Stimulated activated CD4-positive, alpha-beta T cell treated with anti-CD3 and anti-CD28 coated beads, Interleukin-2, amount 100 ng/mL, for 24 hours (primary cell): Measurements from ENCODE around the gene PANK4.
A peak's percentile ranks its signal among the peaks of the same experiment; 100 is the strongest.

ENCODE experiments used
- DNase-seq, 2 donors: peaks; one replicate each; pipeline ENCODE4 v3.0.0-alpha.2; 2020

PANK4 gene

DNA sequence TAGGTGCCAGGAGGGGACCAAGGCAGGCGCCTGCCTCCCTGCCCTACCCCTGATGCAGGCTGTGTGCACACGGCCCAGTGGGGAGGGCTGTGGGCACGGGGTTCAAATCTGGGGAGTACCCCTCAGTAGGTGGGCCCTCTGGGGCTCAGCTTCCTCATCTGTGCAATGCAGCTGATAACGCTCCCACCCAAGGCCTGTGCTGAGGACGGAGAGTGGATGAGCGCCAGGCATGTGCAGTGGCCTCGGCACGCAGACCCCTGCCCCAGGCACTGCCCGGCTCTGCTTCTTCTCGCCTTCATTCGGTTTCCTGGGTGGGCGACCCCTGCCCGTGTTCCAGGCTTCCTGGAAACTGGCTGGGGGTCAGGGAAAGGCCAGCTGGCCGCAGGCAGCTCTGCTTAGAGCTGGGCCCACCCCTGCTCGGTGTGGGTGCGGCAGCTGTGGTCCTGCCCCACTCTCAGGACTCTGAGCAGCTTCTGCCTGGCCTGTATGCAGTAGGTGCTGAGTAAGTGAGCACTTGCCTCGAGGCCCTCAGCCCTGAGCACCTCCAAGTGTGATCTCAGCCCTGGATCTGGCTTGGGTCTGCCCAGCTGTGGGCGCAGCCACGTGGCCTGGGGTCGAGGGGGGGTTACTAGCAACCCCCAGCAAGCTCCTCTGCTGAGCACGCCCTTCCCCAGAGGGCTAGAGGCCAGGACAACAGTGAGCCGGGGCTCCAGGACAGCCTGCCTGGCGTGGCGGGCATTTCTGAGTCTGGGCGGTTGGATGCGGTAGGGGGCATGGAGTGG lies 17.9 kb upstream of the PANK4 start:
- DNase-seq = no peak

DNA sequence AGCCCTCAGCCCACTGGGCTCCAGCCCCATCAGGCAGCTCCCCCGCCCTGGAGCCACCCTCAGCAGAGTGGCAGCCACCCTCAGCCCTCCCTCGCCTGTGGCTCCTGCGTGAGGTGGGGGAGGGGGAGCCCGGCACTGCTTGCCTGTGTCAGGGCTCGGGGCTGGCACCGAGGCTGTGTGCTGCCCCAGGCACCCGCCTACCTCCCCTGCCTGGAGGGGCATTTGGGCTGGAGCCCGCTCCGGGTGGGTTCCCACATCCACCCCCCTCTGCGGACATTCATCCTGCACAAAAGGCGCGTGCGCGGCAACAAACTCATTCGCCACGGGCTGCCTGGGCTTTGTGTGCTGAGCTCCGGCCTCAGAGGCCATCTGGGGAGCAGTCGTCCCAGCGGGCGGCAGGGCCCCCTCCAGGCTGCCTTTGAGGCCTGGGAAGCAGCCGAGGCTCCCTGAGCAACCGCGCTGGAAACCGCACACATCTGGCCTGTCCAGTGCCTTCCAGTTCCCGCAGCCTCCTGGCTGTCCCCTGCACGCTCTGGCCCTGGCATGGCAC lies 17.2 kb upstream of the PANK4 start:
- DNase-seq = peak in 1 of 2 donors; percentile 49

DNA sequence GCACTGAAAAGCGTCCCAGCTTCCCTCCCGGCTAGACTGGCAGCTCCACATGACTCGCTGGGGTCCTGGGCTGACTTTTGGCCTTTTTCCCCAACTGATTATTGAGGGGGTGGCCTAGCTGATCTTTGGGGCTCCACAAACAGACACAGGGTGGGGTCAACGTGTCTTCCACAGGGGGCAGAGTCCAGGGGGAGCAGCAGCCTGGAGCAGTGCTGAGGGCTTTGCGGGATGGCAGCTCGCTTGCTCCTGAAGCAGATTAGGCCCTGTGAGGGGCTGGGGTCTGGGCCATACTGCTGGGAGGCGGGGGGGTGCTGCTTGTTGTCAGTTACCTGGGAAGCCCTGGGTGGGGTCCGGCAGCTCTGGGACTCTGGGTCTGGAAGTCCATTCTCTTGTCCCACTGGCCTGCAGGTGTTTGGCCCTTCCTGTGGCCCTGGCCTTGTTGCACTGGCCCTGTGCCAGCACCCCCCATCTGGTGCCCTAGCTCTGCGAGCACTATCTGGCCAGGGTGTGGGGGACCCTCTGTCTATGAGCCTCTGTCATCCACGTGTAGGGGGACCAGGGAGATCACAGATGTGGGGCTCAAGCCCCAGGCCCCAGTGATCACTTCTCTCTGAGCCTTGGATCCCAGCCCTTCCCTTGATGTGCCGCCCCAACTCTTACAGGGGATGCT lies 16.0 kb upstream of the PANK4 start:
- no peak for DNase-seq

DNA sequence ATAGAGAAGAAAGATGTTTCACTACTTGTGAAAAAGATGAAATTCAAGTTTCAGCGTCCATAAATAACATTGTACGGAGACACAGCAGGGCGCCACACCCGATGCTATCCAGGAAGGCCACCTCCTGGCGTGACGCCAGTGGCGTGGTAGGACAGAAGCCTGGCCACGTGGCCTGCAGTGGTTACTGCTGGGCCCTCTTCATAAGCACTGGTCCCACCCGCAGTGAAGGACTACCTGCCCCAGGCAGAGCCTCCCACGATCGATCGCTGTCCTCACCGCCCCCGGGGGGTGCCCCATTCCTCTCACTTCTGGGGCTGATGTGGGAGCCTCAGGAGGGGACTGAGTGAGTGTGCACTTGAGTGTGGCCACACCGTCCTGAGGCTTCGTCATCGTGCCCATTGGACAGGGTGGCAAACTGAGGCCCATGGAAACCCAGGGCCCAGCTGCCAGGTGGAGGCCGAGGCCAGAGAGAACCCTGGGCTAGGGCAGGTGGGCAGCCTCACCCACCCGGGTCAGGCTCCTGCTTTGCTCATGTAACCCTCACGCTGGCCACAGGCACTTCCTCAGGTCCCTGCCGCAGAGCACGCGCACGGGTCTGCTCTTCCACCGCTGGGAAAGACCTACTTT lies 15.3 kb upstream of the PANK4 start:
- DNase-seq = no peak

DNA sequence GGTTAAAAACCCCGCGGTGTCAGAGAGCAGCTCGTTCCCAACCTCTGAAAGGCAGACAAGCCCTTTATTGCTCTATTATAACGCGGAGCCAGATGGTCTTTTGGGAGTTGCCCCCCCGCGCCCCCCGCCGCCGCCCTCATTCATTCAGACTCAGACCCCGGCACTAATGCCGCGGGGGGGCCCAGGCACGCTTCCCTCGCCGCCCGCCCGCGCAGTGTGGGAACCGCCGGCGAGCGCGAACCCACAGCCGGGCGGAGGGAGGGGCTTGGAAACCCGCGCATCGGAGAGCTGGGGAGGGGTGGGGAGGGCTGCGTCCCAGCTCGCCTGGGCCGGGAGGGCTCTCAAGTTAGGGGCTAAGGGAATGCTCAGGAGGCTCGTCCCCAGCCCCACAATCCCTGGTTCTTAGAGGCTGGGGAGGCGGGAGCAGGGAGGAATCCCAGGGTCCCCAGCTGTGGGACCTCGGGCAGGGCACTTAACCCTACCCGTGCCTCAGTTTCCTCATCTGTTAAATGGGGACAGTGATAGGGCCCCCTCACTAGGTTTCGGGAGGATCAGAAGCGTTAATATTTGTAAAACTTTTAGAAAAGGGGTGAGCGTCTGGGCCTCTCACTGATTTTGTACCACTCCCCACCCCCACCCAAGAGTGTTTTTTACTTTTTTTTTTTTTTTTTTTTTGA lies 14.6 kb upstream of the PANK4 start:
- DNase-seq = peak in 1 of 2 donors; percentile 33

DNA sequence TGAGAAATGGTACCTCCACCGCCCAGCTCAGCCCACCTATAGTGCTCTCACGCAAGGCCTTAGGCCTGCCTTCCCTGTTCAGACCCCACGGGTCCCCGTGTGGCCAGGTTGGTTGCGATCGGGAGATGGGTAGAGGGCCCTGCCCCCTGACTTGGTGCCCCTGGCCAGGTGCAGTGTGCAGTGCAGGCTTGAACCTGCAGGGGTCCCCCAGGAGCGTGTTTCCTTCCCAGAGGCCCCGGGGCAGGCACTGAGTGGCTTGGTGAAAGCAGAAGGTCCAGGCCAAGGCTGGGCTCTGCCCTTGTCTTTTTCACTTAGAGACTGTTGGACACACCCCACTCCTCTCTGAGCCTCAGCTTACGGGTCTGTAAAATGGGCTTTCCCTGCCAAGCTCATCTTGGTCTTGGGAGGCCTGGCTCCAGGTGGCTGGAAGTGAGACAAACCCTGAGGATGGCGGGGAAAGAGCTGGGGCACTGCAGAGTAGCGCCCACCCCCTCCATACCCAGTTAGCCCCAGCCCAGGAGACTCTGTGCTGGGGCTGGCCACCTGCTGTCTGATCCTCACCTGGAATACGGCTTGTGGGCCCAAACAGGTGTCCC lies 13.0 kb upstream of the PANK4 start:
- peak; percentile 51 to 57 for DNase-seq

DNA sequence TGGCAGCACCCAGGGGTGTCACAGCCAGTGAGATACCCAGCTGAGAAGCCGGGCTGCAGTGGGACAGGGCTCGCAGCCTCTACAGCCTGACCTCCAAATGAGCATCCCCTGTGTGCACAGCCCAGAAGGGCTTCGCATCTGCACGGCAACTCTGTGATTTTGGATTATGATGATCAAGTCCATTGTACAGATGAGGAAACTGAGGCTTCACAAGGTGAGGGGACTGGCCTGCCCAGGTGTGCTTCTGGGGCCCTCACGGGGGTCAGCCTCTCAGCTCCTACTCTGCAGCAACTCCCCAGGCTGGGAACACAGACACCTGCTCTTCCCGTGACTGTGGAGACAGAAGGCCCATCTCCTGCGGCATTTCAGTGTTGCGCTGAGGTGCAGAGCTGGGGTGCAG lies 12.5 kb upstream of the PANK4 start:
- no peak for DNase-seq

DNA sequence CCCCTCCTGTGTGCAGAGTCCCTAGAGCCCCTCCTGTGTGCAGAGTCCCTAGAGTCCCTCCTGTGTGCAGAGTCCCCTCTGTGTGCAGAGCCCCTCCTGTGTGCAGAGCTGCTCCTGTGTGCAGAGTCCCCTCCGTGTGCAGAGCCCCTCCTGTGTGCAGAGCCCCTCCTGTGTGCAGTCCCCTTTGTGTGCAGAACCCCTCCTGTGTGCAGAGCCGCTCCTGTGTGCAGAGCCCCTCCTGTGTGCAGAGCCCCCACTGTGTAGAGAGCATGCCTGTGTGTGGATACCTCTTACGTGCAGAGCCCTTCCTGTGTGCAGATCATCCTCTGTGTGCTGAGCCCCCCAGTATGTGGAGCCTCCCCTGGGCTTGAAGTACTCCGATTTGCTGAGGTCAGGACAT lies 12.0 kb upstream of the PANK4 start:
- no peak for DNase-seq

DNA sequence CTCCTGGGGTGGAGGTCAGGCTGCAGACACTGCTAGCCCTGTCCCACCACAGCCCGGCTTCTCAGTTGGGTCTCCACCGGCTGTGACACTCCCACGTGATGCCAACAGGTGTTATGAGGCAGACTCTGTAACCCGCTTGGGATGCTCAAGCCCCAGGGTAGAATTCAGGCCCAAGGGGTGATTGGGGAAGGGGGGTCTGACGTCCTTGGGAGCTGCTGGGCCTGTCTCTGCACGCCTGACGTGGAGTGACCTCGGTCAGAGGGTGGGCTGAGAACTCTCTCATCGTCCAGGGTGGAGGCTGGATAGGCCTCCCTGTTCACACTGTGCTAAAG lies 11.4 kb upstream of the PANK4 start:
- DNase-seq = no peak

DNA sequence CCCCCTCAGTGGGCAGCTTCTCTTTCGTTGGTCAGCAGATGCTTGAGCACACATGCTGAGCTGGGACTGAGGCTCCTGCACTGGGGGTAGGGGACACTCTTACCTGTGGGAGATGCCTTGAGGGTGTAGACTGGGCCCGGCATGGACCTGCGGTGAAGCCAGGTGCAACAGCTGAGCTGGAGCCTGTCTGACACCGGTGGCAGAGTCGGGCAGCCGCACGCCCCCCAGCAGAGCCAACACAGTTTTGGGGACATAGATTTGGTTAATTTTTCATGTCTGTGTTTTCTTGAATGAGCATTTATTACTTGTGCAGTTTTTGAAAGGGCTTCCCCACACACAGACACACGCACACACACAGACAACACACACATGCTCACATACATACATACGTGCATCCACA lies 9.6 kb upstream of the PANK4 start:
- no peak for DNase-seq

DNA sequence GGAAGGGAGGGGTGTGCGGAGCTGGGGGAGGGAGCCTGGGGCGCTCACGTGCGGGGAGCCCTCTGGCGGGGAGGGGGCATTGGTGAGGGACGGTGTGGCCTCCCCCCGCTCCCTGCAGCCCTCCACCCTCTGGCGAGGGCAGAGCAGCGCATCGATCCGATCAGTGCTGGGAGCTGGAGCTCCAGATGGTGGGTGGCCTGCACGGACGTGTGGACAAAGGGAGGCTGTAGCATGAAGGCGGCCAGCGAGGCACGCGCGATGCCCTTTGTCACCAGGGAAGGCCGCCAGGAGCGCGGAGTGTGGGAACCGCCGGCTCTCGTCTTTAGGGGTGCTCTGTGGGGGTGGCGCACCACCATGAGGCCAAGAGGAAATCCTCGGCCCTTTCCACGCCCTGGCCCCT lies 9.1 kb upstream of the PANK4 start:
- no peak for DNase-seq

DNA sequence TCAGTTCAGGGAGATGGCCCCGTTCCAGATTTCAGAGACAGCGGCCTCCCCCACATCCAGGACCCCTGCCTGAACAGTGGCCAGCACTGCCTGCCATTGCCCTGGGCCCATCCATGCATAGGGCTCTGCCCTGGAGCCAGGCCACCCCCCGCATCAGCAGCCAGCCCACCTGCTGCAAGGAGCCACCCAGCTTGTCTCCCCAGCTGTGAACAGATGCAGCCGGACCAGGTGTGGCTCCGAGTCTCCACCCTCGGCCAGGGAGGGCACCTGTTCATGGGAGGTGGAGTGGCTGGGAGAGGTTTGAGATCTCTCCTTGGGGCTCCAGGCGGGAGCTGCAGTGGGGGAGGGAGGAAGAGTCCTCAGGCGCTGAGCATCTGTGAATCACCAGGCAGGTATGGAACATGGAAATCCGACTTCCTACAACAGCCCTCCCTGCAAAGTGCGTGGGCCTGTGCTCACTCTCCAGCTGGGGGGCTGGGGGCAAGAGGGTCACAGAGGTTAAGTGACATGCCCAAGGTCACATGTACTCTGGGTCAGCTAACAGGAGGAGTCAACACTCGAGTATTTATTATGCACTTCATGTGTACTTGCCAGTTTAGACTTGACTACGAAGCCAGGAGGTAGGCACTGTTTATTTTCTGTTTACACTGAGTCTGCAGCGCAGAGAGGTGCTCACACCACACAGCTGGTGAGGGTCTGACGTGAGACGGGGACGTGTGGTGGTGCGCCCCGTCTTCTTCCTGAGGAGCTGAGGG lies 8.5 kb upstream of the PANK4 start:
- DNase-seq = no peak

DNA sequence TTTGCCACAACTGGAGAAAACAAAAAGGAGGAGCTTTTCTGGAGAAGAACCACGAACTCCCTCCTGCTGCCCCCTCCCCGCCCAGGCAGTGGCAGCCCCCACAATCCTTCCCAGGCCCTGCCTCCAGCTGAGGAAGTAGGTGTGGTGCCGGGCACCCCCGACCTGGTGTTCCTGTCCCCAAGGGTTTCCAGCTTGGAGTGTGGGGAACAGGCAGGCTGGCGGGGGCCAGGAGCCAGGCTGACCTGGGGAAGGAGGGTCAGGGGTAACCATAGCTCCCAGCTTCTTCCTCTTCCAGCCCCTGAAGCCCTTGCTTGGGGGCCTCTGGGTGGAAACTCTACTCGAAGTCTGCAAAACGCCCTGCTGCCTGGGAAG lies 7.9 kb upstream of the PANK4 start:
- no peak for DNase-seq

DNA sequence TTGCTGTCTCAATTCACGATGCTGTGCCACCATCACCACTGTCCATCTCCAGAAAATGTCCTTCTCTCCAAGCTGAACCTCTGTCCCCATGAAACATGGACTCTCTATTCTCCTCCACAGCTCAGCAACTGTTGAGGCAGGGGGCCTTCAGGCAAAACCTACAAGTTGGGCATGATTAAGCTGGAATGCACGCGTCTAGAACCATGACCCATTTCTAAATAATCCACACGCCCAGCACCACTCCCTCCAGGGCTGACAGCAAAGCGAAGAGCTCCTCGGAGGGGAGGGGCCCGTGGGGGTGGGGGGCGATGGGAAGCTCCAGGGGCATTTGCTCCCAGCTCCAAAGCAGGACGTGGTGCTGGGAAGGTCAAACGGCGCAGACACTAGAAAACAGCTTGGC lies 7.0 kb upstream of the PANK4 start:
- no peak for DNase-seq

DNA sequence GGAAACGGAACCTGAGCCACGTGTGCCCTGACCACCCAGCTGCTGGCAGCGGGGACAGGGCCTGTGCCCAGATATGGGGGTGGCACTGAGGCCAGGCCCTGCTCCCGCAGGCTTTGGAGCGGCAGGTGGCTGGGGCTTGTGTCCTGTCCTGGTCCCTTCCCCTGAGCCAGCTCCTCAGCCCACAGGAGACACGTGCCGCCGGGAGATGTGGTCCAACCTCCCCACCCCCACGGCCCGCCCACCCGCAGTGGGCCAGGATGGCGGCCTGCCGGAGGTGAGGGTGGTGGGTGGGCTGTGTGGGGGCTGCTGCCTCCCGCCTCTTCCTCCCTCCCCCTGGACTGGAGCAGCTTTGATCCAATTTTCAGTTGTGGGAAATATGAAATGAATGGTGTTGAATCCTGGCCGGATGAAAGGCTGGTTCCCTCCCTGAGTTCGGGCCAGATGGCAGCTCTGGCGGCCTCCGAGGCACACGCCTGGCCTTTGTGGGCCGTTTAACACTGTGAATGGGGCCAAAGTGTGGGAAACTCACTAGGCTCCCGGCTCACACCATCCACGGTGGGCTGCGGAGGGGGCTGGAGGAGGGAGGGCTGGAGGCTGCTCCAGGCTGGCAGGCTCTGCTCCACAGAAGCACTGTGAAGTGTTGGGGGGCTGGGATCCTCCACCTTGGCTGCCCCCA lies 6.2 kb upstream of the PANK4 start:
- DNase-seq = no peak

DNA sequence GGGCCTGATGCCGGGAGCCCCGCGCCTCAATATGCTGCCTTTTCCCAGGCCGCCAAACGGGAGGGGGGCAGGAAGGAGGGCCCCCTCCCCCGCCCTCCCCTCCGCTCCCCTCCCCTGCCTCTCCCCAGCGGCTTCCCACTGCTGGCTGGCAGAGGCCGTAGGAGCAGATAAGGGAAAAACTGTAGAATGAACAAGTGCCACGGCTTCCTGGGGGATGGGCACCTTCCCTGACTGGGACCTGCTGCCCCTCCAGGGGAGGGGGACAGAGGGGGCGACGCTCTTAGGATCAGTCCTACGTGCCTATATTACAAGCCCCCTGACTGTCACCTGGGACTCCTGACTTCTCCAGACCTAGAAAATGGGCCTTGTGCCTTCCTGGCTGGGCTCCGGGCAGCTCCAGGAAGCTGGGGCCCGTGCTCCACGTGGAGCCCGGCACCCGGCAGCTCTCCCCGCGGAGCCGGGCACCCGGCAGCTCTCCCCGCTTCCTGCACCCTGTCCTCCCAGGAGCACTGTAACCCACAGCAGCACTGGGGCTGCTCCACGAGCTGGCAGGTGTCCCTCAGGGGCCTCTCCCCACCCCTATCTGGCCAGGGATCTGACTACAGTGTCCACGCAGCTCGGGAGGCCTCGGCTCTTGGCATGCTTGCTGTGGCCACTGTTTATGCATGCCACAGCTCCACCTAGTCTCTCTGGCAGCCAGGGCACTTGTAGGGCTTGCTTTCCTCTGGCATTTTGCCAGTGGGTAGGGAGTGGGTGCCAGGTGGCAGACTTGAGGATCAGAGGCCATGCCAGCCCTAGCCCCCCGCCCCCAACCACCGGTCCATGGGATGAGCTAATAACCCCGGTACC lies 4.3 kb upstream of the PANK4 start:
- no peak for DNase-seq

DNA sequence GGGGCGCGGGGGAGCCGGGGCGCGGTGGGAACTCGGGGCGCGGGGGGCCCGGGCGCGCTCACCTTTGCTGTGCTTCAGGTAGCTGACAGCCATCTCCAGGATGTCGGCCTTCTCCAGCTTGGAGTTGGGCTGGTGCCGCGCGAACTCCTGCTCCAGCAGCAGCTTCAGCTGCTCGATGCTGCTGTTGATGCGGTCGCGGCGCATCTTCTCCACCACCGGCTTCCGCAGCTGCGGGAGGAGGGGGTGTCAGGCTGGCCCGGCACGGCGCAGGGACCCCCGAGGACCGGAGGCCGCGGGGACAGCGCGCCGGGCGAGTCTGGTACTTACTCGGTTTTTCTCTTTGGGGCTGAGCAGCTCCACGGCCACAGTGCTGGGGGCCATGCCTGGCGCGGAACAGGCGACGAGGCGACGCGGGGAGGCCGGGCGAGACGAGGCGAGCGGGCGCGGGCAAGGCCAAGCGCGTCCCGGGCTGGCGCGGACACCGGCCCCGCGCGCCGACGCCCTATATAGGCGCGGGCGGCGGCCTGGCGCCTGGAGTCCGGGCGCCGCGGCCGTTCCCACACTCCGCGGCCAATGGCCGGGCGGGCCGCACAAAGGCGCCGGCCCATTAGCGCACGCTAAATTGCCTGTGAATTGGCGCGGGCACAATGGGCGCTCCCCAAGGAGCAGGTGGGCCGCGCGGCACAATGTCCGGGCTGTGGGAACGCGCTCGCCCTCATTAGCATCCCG lies 3.6 kb upstream of the PANK4 start, which contains the start of gene HES5:
Gene HES5, minus strand, starts transcription at position 480 of the 729 bp plus-strand sequence. Its CDS starts 99 bp downstream, at position 381.
- no peak for DNase-seq

DNA sequence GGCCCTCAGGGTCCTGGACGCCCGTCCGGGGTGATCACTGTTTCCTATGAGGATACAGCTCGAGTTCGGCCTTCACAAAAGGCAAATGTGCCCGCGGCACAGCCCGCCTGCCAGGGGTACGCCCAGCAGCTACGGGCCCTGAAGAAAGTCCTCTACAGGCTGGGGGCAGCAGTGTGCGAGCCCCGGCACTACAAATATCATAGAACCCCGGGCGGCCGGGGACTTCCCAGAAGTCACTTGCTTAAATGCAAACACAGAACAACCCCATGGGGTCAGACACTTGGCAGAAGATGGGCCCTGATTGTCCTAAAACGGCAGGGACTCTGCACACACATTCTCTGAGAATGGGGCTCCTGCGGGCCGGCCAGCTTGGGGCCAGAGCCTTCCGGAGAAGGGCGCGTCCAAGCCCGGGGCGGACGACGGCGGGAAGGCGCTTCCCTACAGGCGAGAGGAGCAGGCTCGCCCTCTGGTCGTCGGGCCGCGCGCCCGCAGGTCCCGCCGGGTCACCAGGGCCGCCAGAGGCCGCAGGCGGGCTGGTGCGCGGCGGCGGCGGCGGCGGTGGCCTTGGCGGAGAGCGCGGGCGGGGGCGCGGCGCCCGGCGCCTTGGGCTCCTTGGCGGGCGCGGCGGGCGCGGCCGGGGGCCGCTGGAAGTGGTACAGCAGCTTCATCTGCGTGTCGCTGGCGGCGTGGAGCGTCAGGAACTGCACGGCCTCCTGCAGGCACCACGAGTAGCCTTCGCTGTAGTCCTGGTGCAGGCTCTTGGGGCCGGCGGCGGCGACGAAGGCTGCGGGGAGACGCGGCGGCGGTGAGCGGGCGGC lies 2.8 kb upstream of the PANK4 start:
- peak in 1 of 2 donors; percentile 59 for DNase-seq

DNA sequence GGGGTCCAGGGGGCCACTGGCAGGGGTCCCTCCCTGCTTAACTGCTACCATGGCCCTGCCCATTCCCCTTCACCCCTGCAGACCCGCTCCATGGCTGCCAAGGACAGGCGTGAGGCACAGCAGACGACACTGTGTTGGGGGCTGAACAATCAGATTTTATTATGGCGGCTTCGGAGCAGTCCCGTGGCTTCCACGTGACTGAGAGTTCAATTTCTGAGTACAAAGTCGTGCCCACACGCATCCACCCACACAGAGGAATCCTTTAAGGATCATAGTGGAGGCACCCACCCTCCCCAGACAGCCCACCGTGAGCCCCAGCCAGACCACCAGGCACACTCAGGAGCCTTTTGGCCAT lies 2.2 kb upstream of the PANK4 start:
- no peak for DNase-seq
